Mammary microvascular endothelial cell (primary cell): ENCODE data around the gene HSF5. TPM values are rescaled to one million over a fixed set of nuclear protein-coding genes. Genes with fewer than 3 reads are reported as not detected.

Experiments
- total RNA-seq: library from RNA; depleted of rRNA; stranded (reverse); fragments of >200 nt; gene quantifications from 2 replicates; pipeline ENCODE4 v1.2.3, GENCODE V29; 2015

The HSF5 gene, protein sequence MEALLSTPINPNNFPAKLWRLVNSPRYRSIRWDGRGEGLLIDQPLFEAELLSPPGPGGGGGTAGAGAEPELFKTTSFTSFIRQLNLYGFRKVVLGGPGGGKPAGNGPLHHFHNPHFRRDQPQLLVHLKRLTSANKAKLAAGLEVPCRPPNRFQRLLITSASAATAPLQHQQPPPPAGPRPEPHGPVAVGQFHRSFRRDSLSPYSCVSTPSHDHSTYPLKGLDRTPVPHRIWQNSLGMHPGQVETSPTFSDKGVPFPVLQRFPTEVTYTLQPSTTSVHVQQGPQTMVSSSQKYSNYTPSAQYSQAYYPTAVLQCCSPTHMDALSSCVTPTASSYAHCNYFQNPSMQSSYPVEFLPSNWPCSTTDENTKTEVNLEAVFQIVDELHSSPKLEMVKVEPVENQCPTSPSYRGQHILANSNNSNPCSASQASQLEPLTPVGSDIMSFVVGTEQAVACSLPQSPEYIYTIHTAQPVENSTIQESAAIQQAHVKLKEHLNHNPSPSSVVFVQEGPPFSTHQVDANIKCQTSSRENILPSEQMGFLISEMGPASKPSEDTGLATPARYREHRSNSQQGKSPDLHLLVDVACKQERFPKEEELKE
- total RNA-seq, result under 0.01 TPM in 1 of 2 replicates, not detected in the other

DNA sequence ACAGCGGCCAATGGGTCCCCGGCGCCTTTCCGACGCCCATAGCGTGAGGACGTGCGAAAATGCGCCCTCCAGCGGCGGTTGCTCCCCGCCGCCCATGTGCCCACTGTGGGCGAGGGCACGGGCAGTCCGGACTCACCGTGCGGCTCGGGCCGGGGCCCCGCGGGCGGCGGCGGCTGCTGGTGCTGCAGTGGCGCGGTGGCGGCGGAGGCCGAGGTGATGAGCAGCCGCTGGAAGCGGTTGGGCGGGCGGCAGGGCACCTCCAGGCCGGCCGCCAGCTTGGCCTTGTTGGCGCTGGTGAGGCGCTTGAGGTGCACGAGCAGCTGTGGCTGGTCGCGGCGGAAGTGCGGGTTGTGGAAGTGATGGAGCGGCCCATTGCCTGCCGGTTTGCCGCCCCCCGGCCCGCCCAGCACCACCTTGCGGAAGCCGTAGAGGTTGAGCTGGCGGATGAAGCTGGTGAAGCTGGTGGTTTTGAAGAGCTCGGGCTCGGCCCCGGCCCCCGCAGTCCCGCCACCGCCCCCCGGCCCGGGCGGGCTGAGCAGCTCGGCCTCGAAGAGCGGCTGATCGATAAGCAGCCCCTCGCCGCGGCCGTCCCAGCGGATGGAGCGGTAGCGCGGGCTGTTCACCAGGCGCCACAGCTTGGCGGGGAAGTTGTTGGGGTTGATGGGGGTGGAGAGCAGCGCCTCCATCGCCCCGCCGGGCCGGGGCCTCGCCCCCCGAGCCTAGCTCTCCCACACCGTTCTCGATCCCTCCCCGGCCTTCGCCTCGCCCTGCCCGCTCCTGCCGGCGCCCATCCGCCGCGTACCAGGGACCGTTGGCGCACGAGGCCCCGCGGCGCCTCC lies at the start of gene HSF5:
Gene HSF5, minus strand, starts transcription at position 820 of the 839 bp plus-strand sequence. Its CDS starts 134 bp downstream, at position 686.

GRCh38 chr17:58513965-58514769 lies 26.0 kb upstream of the HSF5 start, which contains the start of gene MTMR4:
Gene MTMR4, minus strand, starts transcription at chr17:58514638. Its CDS starts 231 bp downstream, at chr17:58514407.

GRCh38 chr17:58417300-58418092 lies 70.7 kb downstream of the HSF5 start, which contains the start of gene RNF43:
Gene RNF43, minus strand, starts transcription at chr17:58417534. Its CDS starts 1,957 bp downstream, at chr17:58415577.

Other genes with a start within 250 kb of the HSF5 start
- not detected in 2 replicates for gene LPO, start 249.8 kb downstream of the HSF5 start, total RNA-seq
- not detected in 2 replicates for gene MPO, start 207.5 kb downstream of the HSF5 start, total RNA-seq
- gene TSPOAP1, start 159.6 kb downstream of the HSF5 start, total RNA-seq, result not detected in 2 replicates
- 41.1 and 42.5 TPM in 2 replicates for gene SUPT4H1, start 136.2 kb downstream of the HSF5 start, total RNA-seq
- not detected in 2 replicates for gene RNF43, start 70.9 kb downstream of the HSF5 start, total RNA-seq
- gene MTMR4, start 26.2 kb upstream of the HSF5 start, total RNA-seq, result 27.2 and 34.1 TPM in 2 replicates
- gene TEX14, start 203.6 kb upstream of the HSF5 start, total RNA-seq, result 0.27 TPM in 1 of 2 replicates, not detected in the other
- 47.5 and 58.9 TPM in 2 replicates for gene RAD51C, start 204.2 kb upstream of the HSF5 start, total RNA-seq